ENCODE measurements around the gene YTHDF2. TPM values are rescaled to one million over a fixed set of nuclear protein-coding genes. Genes with fewer than 3 reads are reported as not detected.

YTHDF2 gene
- total and polyA plus RNA-seq, 9 of the 15 experiments (the other 6 are each of a cell fraction or from before 2014, with no cell fraction given): 41.0 to 111 (median 83.3) TPM

GRCh38 chr1:28735961-28736449, 735 bp upstream of the YTHDF2 start (continued):
- TF ChIP-seq ZNF830 (CRISPR knock-in tag; IDR thresholded peaks at IDR 0.05) (no peak), PHTF2 (CRISPR knock-in tag; IDR thresholded peaks at IDR 0.05) (no peak), RREB1 (CRISPR knock-in tag; IDR thresholded peaks at IDR 0.05) (no peak), ZZZ3 (IDR thresholded peaks at IDR 0.05) (no peak), TBP (optimal IDR thresholded peaks at IDR 0.05; ENCODE audit: low read depth, low read length) (no peak), NCOA4 (IDR thresholded peaks at IDR 0.05; ENCODE audit: partially characterized antibody) (no peak), NFIX (CRISPR knock-in tag; IDR thresholded peaks at IDR 0.05; ENCODE audit: low read depth) (no peak), RNF219 (CRISPR knock-in tag; IDR thresholded peaks at IDR 0.05) (no peak), THRB (CRISPR knock-in tag; conservative IDR thresholded peaks at IDR 0.05) (0 out of 2 replicates have a peak, but pooled peaks have one; percentile 17)
- TF ChIP-seq, protein P1, sequence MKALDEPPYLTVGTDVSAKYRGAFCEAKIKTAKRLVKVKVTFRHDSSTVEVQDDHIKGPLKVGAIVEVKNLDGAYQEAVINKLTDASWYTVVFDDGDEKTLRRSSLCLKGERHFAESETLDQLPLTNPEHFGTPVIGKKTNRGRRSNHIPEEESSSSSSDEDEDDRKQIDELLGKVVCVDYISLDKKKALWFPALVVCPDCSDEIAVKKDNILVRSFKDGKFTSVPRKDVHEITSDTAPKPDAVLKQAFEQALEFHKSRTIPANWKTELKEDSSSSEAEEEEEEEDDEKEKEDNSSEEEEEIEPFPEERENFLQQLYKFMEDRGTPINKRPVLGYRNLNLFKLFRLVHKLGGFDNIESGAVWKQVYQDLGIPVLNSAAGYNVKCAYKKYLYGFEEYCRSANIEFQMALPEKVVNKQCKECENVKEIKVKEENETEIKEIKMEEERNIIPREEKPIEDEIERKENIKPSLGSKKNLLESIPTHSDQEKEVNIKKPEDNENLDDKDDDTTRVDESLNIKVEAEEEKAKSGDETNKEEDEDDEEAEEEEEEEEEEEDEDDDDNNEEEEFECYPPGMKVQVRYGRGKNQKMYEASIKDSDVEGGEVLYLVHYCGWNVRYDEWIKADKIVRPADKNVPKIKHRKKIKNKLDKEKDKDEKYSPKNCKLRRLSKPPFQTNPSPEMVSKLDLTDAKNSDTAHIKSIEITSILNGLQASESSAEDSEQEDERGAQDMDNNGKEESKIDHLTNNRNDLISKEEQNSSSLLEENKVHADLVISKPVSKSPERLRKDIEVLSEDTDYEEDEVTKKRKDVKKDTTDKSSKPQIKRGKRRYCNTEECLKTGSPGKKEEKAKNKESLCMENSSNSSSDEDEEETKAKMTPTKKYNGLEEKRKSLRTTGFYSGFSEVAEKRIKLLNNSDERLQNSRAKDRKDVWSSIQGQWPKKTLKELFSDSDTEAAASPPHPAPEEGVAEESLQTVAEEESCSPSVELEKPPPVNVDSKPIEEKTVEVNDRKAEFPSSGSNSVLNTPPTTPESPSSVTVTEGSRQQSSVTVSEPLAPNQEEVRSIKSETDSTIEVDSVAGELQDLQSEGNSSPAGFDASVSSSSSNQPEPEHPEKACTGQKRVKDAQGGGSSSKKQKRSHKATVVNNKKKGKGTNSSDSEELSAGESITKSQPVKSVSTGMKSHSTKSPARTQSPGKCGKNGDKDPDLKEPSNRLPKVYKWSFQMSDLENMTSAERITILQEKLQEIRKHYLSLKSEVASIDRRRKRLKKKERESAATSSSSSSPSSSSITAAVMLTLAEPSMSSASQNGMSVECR (CRISPR knock-in tag; IDR thresholded peaks at IDR 0.05): no peak
- TF ChIP-seq, protein P2, sequence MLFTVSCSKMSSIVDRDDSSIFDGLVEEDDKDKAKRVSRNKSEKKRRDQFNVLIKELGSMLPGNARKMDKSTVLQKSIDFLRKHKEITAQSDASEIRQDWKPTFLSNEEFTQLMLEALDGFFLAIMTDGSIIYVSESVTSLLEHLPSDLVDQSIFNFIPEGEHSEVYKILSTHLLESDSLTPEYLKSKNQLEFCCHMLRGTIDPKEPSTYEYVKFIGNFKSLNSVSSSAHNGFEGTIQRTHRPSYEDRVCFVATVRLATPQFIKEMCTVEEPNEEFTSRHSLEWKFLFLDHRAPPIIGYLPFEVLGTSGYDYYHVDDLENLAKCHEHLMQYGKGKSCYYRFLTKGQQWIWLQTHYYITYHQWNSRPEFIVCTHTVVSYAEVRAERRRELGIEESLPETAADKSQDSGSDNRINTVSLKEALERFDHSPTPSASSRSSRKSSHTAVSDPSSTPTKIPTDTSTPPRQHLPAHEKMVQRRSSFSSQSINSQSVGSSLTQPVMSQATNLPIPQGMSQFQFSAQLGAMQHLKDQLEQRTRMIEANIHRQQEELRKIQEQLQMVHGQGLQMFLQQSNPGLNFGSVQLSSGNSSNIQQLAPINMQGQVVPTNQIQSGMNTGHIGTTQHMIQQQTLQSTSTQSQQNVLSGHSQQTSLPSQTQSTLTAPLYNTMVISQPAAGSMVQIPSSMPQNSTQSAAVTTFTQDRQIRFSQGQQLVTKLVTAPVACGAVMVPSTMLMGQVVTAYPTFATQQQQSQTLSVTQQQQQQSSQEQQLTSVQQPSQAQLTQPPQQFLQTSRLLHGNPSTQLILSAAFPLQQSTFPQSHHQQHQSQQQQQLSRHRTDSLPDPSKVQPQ (CRISPR knock-in tag; IDR thresholded peaks at IDR 0.05; ENCODE audit: borderline replicate concordance): no peak
